Measurements from ENCODE around the gene RAE1.
"Not testable (repeated sequence)": the region's sequence is repeated elsewhere in the genome, so short reads cannot be mapped to it uniquely, and the experiment has no call there.

RAE1 gene

DNA sequence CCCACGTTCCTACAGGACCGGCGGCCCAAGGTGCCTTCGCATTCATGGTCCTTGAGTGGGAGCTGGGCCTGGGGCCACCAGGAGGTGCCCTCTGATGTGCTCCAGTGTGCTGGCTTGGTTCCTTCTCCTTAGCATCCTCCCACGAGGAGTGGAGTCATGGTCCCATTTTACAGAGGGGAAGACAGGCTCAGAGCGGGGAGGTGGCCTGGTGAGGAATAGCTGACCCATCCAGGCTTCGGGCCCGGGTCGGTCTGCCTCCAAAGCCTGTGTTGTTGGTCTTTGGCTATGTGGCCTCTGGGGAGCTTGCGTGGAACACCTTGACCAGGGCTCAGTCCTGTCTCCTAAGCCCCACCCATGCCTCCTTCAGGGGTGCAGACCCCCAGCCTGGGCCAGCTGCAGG lies 62.9 kb downstream of the RAE1 start:
- DNase-seq (ENCODE audit: low read depth, low spot score) = no peak

GRCh38 chr20:57414867-57415592 lies 64.0 kb downstream of the RAE1 start:
- no peak for DNase-seq (ENCODE audit: low read depth, low spot score)

- no peak for DNase-seq (ENCODE audit: low read depth, low spot score)
Measured at GRCh38 chr20:57415771-57416170, 64.7 kb downstream of the RAE1 start.

DNA sequence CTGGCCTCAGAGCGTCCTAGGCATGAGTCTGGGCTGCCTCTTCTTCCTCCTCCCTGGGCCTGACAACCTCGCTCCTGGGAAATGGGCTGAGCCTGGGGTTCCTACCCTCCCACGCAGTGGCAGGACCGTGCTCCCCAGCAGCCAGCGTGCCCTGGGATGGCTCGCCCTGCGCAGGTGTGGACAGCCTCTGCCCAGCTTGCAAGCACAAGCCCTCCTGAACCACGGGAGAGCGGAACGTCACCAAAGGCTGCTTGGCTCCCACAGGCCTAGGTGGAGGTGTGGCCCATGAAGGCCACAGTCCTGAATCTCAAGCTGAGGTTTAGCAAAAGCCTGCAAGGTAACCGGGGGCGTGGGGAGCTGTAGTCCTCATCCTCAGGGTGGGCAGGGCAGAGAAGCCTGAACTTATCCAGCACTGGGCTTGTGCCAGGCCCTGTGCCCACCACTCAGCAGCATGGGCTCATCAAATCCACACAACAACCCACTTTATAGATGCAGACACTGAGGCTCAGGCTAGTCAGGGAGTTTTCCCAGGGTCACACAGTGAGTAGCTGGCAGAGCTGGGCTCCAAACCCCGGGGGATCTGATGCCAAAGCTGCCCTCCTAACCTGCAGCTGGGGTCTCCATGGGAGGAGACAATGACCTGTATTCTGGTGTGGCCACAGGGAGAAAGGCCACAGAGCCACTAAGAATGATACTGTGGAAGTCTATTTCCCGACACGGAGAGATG lies 65.4 kb downstream of the RAE1 start:
- no peak for DNase-seq (ENCODE audit: low read depth, low spot score)

GRCh38 chr20:57417051-57417689 lies 66.1 kb downstream of the RAE1 start:
- no peak for DNase-seq (ENCODE audit: low read depth, low spot score)

DNA sequence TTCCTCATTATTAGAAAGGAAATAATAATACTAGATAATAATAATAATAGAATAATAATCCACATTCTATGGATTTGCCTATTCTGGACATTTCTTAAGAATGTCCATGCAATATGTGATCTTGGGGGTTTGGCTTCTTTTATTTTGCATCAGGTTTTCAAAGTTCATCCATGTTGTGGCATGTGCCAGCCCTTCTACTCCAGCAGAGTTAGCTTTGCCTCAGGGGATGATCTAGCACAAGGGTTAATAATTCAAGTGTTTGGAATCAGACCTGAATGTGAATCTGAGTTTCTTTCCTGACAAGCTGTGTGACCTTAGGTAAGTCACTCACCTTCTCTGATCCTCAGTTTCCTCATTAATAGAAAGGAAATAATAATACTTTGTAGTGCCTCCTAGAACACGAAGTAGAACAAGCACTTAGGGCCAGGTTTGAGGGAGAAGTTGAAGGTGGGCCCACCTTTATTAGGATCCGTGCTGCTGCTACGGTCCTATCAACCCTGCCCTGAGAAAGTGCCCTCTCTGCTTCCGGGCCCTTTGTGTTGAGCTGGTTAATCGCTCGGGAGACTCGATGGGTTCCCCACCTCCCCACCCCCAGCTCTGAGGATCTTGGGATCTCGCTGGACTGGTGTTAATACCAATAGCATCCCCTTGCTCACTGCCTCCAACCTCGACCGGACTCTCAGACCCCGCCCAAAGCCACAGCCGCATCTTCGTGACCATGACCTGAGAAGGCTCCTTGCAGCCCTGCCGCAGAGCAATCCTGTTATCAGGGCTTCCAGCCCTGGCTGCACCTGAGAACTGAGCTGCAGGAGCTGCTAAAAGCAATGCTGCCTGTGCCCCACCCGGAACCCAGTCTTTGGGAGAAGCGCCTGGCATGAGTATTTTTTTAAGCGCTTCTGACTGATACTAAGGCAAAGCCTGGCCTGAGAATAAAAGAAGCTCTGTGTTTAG lies 67.0 kb downstream of the RAE1 start:
- DNase-seq (ENCODE audit: low read depth, low spot score) = no peak

DNA sequence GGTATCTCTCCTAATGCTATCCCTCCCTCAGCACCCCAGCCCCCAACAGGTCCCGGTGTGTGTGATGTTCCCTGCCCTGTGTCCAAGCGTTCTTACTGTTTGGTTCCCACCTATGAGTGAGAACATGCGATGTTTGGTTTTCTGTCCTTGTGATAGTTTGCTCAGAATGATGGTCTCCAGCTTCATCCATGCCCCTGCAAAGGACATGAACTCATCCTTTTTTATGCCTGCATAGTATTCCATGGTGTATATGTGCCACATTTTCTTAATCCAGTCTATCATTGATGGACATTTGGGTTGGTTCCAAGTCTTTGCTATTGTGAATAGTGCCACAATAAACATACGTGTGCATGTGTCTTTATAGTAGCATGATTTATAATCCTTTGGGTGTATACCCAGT lies 68.4 kb downstream of the RAE1 start:
- not testable (repeated sequence) for DNase-seq (ENCODE audit: low read depth, low spot score)

DNA sequence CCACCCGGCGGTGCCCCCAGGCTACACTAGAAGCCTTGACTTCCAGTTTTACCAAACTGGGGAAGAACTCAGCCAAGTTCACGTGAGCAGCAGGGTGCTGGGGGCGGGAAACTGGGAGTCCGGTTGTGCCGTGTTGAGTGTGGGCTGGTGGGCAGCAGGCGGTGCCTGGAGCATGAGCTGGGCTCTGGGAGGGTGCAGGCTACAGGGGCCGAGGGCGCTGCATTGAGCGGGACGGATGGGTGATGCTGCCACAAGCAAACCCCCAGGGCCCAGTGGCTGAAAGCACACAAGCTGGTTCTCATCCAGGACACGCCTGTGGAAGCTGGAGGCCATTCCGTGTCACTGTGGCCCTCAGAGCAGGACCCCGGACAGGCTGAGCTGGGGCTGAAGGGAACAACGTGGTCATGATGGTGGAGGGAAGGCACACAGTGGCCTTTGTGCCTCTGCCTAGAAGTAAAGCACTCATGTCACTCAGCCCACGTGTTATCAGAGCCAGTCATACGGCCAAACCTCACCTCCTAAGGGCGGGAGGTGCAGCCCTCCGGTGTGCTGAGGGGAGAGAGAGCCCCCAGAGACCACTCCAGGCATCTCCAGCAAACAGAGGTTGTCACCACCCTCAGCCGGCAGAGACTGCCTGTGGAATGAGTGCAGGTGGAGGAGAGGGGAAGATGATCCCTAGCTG lies 69.7 kb downstream of the RAE1 start:
- DNase-seq (ENCODE audit: low read depth, low spot score) = no peak

DNA sequence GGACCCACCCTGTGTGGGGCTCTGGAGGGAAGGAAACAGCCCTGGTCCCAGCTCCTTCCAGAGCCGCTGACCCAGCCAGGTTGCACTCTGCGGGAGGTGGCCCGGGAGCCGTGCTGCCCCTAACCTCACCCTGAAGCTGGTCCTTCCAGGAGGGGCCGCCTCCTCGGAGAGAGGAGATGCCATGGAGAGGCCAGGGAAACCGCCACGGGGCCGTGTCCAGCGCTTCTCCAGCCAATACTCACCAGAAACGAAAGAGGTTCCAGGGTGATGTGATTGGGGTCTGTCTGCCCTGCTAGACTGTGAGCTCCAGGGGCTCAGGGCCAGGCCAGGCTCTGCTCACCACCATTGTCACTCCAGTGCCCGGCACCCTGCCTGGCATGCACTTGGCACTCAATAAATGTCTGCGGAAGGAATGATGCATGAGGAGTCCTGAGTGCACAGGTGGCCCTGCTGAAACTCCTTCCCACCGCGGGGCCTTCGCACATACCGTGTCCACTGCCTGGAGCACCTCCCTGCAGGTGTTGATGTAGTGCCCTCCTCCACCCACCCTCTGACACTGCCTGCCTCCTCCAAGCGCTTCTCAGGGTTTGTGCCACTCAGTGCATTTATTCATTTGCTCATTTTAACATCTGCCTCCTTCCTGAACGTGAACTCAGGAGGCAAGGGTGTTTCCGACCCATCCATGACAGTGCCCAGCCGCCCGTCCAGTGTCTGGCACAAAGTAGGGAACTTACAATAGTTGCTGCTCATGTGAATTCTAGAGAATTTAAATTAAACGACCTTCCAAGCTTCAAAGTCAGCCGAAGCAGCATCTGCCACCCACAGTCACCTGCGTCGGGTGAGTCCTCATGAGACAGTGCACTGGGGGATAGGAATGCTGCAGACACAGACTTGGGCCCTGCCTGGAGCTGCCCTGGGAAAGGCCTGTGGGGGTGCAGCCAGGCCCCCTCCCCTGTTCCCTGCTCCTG lies 70.5 kb downstream of the RAE1 start:
- no peak for DNase-seq (ENCODE audit: low read depth, low spot score)

GRCh38 chr20:57422254-57422653 lies 71.2 kb downstream of the RAE1 start:
- DNase-seq (ENCODE audit: low read depth, low spot score) = no peak

DNA sequence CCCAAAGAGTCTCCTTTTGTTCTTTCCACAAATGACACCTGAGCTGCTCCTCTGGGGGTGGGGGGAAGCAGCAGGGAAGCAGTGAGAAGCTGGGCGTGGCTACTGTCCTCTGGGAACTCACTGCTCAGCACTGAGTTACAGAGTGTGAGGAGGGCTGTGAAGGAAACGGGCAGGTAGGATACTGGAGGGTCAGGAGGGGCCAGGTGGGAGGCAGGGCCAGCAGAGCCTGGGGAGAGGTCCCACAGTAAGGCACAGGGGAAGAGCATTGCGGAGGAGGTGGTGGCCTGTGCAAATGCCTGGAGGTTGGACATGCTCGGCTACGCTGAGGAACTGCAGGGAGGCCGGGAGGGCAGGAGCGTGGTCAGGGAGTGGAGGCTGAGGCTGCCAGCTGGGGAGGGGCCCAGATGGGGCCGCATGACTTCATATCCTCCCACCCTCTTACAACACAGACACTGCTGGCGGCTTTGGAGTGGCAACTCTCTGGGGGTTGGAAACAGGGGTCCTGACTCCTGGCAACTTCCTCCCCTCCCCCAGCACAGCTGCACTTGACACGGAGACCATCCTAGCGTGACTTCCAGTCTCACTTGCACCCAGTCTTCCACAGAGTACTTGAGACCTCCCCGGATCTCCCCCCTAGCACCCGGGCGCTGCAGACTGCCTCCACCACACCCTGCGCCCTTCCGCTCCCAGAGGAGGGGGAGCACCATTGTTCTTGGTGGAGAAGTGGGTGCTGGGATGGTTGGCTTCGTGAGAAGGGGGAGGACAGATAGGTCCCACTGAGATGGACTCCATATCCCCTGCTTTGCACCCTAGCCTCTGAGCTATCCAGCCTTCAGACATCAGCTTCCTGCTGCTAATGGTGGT lies 74.3 kb downstream of the RAE1 start:
- DNase-seq (ENCODE audit: low read depth, low spot score) = no peak

GRCh38 chr20:57426271-57426689 lies 75.2 kb downstream of the RAE1 start:
- no peak for DNase-seq (ENCODE audit: low read depth, low spot score)

DNA sequence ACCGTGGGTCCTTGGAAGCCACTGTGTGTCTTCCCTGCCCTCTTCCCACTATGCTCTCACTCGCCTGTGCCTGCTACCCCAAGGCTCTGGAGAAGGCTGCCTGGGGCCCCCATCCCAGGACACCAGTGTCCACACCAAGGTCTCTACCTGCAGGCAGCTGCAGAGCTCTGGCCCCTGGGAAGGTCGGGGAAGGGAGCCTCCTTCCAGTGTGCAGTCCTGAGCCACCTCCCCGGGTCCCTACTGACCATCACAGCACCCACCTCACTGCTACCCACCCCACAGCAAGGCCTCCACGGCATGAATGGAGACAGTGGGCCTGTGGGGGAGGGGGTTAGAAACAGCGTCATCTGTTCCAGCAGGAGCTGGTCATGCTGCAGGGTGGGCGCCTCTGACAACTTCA lies 75.8 kb downstream of the RAE1 start:
- DNase-seq (ENCODE audit: low read depth, low spot score) = no peak

DNA sequence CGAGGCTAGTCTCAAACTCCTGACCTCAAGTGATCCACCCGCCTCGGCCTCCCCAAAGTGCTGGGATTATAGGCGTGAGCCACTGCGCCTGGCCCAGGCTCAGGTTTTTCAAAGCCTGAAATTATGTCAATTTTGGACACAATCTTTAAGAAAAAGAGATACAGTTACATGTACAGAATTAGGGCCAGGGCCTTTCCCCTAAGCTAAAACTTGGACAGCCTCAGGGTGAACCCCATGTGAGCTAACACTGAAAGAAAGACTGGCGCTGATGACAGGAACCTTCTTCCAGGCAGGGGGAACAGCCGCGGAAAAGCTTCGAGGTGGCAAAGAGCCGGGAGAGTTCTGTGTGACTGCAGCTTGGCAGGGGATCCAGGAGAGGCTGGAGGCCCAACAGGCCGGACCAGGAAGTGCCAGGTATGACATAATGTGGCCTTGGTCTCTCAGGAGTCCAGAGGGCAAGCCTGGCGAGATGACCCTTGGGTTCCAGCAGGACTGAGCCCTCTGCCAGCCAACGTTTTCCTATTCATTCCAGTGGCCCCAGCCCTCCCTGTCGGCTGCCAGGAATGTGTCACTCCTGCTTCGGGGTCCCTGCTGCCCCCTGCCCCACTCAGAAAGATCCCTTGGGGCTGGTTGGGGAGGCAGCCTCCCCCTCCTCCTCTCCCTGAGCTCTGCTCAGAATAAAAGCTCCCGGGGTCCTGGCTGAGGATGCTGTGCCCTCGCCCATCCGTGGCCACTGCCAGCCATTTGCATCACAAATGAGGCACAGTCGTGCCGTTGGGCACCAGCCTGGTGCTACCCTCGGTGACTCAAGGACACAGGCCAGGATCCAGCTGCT lies 77.5 kb downstream of the RAE1 start:
- DNase-seq (ENCODE audit: low read depth, low spot score) = no peak
